Measurements from ENCODE around the gene CBR3. TPM values are rescaled to one million over a fixed set of nuclear protein-coding genes. Genes with fewer than 3 reads are reported as not detected.

CBR3 gene
- total RNA-seq, 1 experiment from 2014 or later, result 23.1 TPM

GRCh38 chr21:36190736-36191135 lies 55.9 kb downstream of the CBR3 start:
- in situ Hi-C loops (cut with HindIII; ENCODE audit: low pct_unique_long_range_greater_than_20kb, low sequenced_read_pairs), result no loop called here
- DNase-seq (ENCODE audit: low read depth, low spot score), result no peak

DNA sequence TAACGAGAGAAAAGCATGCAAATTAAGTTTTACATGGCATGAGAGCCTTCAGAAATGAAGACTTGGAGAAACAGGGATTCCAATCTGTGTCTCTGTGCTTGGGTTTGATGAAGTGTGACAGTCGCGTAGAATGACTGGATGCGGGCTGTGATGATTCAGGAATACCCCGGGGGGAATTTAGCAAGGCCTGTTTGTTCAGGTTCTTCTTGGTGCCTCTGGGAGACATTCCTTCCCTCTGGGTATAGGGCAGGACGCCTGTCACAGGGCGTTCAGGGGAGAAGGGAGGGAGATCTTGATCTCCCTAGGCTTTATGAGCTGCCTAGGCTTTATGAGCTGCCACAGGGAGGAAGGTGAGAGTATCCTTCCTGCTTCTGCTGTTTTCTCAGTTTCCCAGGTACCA lies 58.3 kb downstream of the CBR3 start:
- in situ Hi-C loops (cut with HindIII; ENCODE audit: low pct_unique_long_range_greater_than_20kb, low sequenced_read_pairs), result no loop called here
- DNase-seq (ENCODE audit: low read depth, low spot score), result no peak

DNA sequence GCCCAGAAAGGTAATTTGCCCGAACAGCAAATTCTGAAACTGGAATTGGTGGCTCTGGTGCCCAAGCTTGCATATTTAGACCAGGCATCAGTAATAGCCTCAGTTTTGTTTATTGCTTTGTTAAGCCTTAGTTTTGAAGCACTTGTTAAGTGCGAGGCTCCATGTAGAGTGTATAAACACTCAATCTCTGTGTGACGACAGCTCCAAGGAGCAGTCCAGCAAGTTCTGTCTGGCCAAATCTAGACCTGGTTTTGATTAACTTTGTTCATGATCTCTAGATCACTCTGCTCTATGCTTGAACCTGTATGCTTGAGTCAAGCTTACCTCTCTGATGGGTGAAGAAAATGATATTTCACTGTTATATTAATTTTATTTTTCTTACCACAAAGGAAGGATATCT lies 59.1 kb downstream of the CBR3 start:
- in situ Hi-C loops (cut with HindIII; ENCODE audit: low pct_unique_long_range_greater_than_20kb, low sequenced_read_pairs), result no loop called here
- no peak for DNase-seq (ENCODE audit: low read depth, low spot score)

DNA sequence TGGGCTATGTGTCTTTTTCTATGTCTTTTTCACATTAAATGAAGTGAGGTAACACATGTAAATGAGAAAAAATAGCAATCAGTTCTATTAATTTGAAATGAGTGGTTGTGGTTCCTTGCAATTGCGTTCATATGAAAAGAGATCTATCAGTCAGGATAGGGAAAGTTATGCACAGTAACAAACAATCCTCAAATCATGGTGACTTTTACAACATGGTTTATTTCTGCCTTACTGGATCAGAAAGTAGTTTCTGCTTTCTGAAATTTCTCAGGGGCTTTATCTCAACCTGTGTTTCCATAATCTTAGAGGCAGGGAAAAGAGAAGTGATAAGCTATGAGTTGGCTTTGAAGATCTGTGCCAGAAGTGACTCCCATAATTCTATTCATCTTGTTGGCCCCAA lies 60.7 kb downstream of the CBR3 start:
- DNase-seq (ENCODE audit: low read depth, low spot score), result no peak
- in situ Hi-C loops (cut with HindIII; ENCODE audit: low pct_unique_long_range_greater_than_20kb, low sequenced_read_pairs), result no loop called here

Other genes with a start within 250 kb of the CBR3 start
- 11.5 and 15.6 TPM in 2 replicates for gene SETD4, start 74.6 kb upstream of the CBR3 start, total RNA-seq (2014; rRNA removed; shearing (Covaris generic))
- gene CBR1, start 65.1 kb upstream of the CBR3 start, total RNA-seq (2014; rRNA removed; shearing (Covaris generic)), result 217 and 237 TPM in 2 replicates
- 3.7 and 7.7 TPM in 2 replicates for gene DOP1B, start 21.7 kb downstream of the CBR3 start, total RNA-seq (2014; rRNA removed; shearing (Covaris generic))
- gene MORC3, start 185.1 kb downstream of the CBR3 start, total RNA-seq (2014; rRNA removed; shearing (Covaris generic)), result 46.2 and 46.9 TPM in 2 replicates